HG03439 (cell line): ENCODE results near the gene AP3D1.
A peak's percentile ranks its signal among the peaks of the same experiment; 100 is the strongest.

Experiments
- ATAC-seq: cut with Tn5 transposase; IDR thresholded peaks from one replicate; pipeline ENCODE4 v1.9.1; 2021; ENCODE audit warnings: mild to moderate bottlenecking, moderate library complexity; ENCODE audit not compliant: unreplicated experiment

AP3D1 gene

DNA sequence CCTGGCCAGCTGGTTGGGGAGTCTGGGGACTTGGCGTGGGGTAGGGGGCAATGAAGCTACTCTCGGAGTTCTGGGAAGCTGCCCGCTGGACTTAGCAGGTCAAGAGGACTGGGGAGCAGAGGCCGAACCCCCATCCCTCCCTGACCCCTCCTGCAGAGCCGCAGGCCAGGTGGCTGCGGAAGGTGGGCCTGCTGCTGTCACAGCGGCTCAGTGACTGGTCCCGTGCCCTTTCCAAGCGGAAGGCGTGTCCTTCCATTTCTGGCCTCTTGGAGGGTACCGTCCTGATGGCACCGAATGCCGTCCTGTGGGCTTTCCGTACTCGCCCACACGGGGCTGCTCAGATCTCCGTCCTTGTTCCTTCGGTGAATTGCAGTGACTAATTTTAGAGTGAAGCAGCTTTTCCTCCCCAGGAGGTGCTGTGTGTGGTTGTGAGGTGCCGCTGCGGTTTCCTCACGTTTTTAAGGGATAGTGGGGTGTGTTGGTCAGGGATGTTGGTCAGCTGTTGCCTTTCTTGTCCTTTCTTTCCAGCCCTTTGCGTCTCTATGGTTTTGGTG is 33.1 kb upstream of the AP3D1 start:
- no peak for ATAC-seq

- no peak for ATAC-seq
Measured at GRCh38 chr19:2181633-2181997, 30.2 kb upstream of the AP3D1 start.

- no peak for ATAC-seq
Measured at GRCh38 chr19:2180881-2181632, 29.7 kb upstream of the AP3D1 start.

- no peak for ATAC-seq
Measured at GRCh38 chr19:2180114-2180513, 28.7 kb upstream of the AP3D1 start.

DNA sequence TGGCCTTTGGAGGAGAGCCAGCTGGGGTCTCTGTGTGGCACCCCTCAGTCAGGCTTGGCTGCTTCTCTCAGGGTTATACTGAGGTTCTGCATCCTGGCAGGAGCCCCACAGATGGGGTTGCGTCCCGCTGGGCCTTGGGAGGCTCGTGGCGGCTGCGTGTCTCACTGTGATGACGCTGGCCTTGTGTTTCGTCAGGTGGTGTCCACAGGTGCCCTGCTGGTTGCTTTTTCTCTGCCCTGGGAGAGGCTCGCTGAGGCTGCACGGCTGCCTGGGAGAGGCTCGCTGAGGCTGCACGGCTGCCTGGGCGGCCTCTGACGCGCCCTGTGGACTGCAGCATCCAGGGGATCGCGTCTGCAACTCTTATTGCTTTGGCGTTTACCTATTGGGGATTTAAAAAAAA is 27.7 kb upstream of the AP3D1 start:
- ATAC-seq, result no peak

DNA sequence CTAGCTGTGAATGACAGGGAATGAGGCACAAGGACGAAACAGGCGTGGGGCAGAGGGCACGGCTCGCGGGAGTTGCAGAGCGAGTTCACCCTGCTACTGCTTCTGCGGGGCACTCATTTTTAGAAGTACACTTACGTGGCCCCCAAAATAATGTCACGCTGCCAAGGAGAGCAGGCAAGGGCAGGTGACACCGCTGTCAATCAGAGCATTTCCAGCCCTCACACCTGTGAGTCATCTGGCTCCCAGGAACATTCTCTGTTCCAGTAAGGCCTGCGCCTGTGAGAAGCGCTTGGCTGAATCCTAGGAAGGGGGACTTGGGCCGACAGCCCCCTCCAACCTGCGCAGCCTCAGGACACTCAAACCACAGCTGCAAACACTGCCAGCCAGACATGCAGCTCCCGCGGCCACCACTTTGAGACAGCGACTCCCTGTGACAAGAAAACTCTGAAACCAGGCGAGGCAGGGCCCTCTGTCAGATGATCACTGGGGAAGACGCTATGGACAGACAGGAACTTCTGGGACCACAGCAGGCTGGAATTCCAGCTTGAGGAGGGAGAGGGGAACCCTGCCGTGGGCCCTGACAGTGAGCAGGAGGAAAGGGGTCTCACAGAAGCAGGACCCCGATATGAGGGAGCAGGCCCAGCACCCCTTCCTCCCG is 25.1 kb upstream of the AP3D1 start:
- no peak for ATAC-seq

DNA sequence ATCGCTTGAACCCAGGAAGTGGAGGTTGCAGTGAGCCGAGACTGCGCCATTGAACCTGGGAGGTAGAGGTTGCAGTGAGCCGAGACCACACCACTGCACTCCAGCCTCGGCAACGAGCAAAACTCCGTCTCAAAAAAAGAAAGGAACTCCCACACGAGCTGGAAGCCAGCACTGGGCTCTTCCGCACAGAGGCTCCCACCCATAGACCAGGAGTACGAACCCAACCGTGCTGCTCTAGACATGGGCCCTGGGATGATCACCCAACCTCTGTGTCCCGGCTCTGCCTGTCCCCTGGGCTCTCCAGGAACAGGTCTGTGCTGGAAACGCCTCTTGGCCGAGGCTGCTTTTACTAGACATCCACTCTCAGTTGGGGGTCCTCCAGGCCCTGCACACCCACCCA is 24.4 kb upstream of the AP3D1 start:
- ATAC-seq, result no peak

GRCh38 chr19:2173767-2174577 is 22.6 kb upstream of the AP3D1 start:
- no peak for ATAC-seq

DNA sequence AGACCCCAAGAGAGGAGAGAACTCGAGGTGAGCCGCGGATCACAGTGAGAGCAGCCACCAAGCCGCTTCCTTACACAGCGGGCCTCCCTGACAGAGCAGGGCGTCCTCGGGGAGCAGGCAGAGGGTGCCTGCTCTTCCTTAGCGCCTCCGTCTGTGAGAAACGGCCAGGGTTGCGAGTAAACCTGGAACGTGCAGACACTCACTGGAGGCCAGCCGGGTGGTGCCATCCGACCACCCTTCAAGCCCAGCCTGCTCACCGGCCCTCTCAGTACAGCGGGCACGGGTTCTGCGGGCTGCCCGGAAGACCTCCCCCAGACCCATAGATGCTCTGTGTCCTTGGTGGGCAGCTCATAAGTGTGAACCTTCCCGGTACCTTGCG is 22.0 kb upstream of the AP3D1 start:
- ATAC-seq, result no peak

DNA sequence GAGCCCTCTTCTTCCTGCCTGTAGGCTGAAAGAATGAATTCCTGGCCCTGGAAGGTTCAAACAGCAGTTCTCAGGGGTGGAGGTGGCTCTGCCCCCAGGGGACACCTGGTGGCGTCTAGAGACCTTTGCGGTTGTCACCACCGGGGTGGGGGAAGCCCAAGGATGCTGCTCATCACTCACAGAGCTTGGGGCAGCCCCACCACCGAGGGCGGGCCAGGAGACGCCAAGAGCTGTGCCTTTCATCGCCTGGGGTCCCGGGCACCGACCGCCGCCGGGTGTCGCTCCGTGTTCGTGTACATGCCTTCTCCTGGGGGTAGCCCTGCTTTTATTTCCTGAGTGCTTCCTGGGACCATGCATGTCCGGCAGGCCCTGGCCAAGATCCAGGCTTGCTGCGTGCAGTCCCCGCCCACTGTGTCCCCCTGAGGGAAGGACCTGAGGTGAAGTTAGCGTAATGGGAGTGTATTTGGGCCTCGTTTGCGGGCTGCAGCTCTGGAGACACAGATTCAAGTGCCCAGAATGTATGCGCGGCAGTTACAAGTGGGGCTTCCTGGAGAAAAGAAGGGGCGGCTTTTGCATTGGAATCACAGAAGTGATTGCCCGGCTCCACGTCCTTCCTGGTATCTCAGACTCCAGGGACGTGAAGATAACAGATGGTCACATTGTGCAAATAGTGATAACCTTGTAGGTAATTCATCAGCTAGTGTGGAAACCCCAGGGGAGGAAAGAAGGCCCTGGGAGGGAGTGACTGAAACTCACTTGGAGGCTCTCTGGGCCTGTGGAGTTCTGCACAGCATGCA is 20.2 kb upstream of the AP3D1 start:
- ATAC-seq, result peak; percentile 37

DNA sequence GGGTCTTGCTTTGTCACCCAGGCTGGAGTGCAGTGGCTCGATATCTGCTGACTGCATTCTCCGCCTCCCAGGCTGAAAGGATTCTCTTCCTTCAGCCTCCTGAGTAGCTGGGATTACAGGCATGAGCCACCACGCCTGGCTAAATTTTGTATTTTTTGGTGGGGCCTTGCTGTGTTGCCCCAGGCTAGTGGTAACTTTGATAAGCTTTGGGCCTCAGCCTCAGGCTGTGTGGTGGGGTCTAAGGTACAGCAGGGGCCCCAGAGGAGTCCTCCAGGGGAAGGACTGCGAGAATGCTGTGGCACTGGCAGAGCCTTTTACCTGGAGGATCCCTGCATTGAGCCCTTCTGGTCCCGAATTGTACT is 19.6 kb upstream of the AP3D1 start:
- ATAC-seq, result peak; percentile 2

GRCh38 chr19:2170219-2170618 is 18.9 kb upstream of the AP3D1 start:
- ATAC-seq, result no peak

DNA sequence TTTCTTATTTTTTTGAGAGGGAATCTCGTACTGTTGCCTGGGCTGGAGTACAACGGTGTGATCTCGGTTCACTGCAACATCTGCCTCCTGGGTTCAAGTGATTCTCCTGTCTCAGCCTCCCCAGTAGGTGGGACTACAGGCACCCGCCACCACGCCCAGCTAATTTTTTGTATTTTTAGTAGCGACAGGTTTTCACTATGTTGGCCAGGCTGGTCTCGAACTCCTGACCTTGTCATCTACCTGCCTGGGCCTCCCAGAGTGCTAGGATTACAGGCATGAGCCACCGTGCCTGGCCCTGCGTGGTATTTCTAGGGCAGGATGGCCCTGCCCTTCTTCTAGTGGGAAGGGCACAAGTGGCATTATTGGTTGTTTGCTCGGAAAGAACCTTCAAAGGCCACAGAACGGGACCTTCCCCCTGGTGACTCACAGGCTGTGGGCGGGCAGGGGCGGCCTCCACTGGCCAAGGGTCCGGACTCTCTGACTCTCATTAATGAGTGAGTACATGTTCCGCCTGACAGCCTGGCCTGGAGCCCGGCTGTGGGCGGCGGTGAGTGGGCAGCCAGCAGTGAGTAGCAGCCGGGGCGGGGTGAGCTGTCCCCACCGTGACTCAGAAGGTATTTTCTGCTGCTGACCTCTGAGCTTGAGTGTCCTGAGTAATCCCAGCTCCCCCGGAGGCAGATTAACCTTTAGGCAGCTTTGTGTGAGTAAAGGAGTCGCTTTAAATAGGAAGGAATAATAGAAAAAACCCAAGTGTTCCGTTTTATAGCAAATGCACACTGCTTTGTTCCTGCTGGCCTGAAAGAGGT is 17.5 kb upstream of the AP3D1 start:
- peak; percentile 48 for ATAC-seq

DNA sequence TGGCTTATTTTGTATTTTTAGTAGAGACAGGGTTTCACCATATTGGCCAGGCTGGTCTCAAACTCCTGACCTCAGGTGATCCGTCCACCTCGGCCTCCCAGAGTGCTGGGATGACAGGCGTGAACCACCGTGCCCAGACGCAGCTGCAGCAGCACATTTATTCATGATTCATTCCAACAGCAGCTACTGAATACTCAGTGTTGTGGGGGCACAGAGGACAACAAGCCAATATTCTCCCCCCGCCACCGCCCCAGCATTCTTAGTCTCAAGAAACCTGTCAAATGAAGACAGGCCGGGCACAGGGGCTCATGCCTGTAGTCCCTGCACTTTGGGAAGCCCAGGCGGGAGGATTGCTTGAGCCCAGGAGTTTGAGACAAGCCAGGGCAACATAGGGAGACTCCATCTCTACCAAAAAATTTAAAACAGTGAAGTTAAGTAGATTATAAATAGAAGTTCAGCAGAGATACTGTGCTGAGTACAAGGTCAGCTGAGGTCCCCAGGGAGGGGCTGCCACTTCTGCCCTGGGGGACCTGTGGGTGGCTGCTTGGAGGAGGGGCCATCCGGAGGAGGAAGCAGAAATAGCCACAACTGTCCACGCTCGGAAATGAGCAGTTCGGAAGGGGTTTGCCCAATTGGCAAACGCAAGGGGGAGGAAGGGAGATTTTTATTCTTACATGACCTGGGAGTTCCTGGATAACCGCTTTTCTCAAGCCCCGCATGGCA is 16.7 kb upstream of the AP3D1 start:
- ATAC-seq, result peak; percentile 29

- no peak for ATAC-seq
Measured at GRCh38 chr19:2166741-2167738, 15.7 kb upstream of the AP3D1 start.

DNA sequence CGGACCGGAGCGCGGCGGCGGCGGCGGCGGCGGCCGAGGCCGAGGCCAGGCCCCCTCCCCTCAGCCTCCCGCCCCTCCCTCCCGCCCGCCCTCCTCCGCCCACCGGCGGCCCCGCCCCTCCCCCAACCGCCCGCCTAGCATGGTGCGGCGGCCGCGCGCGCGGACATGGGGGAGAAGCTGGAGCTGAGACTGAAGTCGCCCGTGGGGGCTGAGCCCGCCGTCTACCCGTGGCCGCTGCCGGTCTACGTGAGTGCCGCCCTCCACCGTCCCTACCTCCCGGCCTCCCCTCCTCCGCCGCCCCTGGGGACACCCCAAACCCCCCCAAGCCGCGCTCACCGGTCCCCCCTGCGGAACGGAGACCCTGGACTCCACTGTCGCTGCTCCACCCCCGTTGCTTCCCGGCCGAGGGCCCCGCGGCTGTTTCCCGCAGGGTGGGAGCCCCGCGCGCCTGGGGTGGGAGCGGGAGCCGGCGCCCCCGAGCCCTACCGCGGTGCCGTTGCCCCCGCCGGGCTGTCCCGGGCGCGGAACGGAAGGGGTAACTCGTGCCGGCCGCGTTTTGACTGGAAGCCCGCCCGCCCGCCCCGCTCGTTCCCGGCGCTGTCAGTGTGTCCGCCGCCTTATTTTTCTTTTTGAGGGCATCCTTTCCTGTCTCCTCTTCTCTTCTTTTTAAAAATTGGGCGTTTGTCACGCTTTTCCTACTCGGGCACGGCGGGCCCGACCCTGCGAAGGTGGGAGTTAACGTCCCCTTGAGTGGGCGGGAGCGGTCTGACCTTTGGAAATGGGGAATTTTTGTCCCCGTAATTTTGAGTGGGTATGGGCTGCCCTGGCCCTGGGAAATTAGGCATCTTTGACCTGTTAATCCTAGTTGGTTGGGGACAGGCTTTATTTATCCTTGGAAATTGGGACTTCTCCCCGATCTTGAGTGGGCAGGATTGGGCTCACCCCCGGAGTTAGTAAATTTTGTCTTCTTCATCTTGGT is 12.9 kb upstream of the AP3D1 start:
- ATAC-seq, result no peak

DNA sequence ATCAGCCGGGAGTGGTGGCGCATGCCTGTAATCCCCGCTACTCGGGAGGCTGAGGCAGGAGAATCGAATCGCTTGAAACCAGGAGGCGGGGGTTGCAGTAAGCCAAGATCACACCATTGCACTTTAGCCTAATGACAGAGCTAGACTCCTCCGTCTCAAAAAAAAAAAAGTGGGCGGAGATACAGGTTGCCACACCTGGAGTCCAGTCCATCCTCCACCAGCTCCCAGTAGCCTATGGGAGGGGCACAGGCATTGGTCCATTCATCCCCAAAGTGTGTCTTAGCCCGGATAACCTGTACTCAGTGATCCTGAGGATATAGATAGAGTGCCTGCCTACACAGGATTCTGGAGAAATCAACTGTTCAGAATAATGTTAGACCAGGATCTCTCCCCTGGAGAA is 9.0 kb upstream of the AP3D1 start:
- no peak for ATAC-seq
